ENCODE measurements around the gene TSPAN17.

GRCh38 chr5:176647843-176648473, 674 bp downstream of the TSPAN17 start:
- no peak for TF ChIP-seq CTCF (IDR thresholded peaks at IDR 0.05)
- no peak for TF ChIP-seq POLR2A (IDR thresholded peaks at IDR 0.05)

Measured in esophagus squamous epithelium (tissue), 4 donors.